Sigmoid colon (tissue), 7 donors: ENCODE data around the gene RGS17. TPM values are rescaled to one million over a fixed set of nuclear protein-coding genes. Genes with fewer than 3 reads are reported as not detected.

ENCODE experiments used
- DNase-seq: peaks from one replicate; pipeline ENCODE4 v3.0.0-alpha.2; 2019
- H3K27ac ChIP-seq, 4 donors: fragments of 200-600 bp; sonication (generic); one replicate each; pipeline ENCODE4 v1.5.1; 2016 to 2019; ENCODE audit warnings: mild to moderate bottlenecking in 1 of 4
- H3K27me3 ChIP-seq, 3 donors: fragments of 200-600 bp; sonication (generic); one replicate each; pipeline ENCODE4 v1.5.1; 2019; ENCODE audit warnings: mild to moderate bottlenecking in 1 of 3
- H3K36me3 ChIP-seq, 4 donors: fragments of 200-600 bp; sonication (generic); one replicate each; pipeline ENCODE4 v1.5.1; 2016 to 2019
- H3K4me1 ChIP-seq, 4 donors: fragments of 200-600 bp; sonication (generic); one replicate each; pipeline ENCODE4 v1.5.1; 2017 to 2019
- H3K4me3 ChIP-seq, 4 donors: fragments of 200-600 bp; sonication (generic); one replicate each; pipeline ENCODE4 v1.5.1; 2017 to 2019; ENCODE audit warnings: mild to moderate bottlenecking in 2 of 4, moderate library complexity in 1 of 4
- H3K9me3 ChIP-seq, 4 donors: fragments of 200-600 bp in 3 of 4; sonication (generic) in 3 of 4; one replicate each; pipeline versions ENCODE4 v1.5.1 to v1.6.1; 2013 to 2019
- CTCF ChIP-seq, 4 experiments: fragments of 450-650 bp in 3 of 4; fragments of 200-600 bp in 1 of 4; IDR thresholded peaks; one replicate each; pipeline ENCODE4 v1.5.1; 2016 to 2019; ENCODE audit warnings: antibody characterized with exemption in 4 of 4, mild to moderate bottlenecking in 3 of 4, moderate library complexity in 2 of 4
- EP300 ChIP-seq, 4 donors: sonication (generic); formaldehyde crosslinking; IDR thresholded peaks; one replicate each; pipeline ENCODE4 v1.6.1; 2017; ENCODE audit warnings: antibody characterized with exemption in 4 of 4
- POLR2A ChIP-seq, 2 donors: fragments of 450-650 bp; IDR thresholded peaks; one replicate each; pipeline ENCODE4 v1.6.1; 2016; ENCODE audit warnings: antibody characterized with exemption in 2 of 2, mild to moderate bottlenecking in 2 of 2, moderate library complexity in 2 of 2
- POLR2AphosphoS5 ChIP-seq, 4 donors: sonication (generic); formaldehyde crosslinking; IDR thresholded peaks; one replicate each; pipeline ENCODE4 v1.6.1; 2017; ENCODE audit warnings: antibody characterized with exemption in 4 of 4
- WGBS, 2 donors: extraction: QIAGEN DNeasy Blood & Tissue Kit; methylation state at CpG; one replicate each; pipeline ENCODE4 v1.1.7; 2013; 5-methylcytosine and 5-hydroxymethylcytosine counted together
- intact Hi-C: fragments of 100-400 bp; cut with DNase I; formaldehyde crosslinking; loops from one replicate; pipeline ENCODE4 v1.15.1; 2023
- polyA plus RNA-seq, 3 donors: library from polyadenylated mRNA; stranded (reverse); fragments of 200-250 nt; gene quantifications; one replicate each; pipeline ENCODE4 v1.2.3, GENCODE V29; 2013
- total RNA-seq, 4 donors: library from RNA; depleted of rRNA; stranded (reverse); fragments of >200 nt; gene quantifications; one replicate each; pipeline ENCODE4 v1.1.0, GENCODE V29; 2016
- donor health status: healthy with polysubstance abuse.
- donor health status: Bipolar disorder and iron deficiency.
- donor health status: healthy.

Gene RGS17
- total and polyA plus RNA-seq, 7 donors: 0.16 to 2.8 (median 0.41) TPM; not detected in 2

- TF ChIP-seq EP300 (IDR thresholded peaks at IDR 0.05) (no peak), POLR2AphosphoS5 (IDR thresholded peaks at IDR 0.05) (no peak), POLR2A (IDR thresholded peaks at IDR 0.05) (no peak), CTCF (IDR thresholded peaks at IDR 0.05) (no peak)
- DNase-seq: no peak
- H3K27me3 ChIP-seq: no peaks in the 10 kb centered on the region
- H3K36me3 ChIP-seq: no peaks in the 10 kb centered on the region
- intact Hi-C loops: no loop called here
- no peak overlapping the region for H3K27ac ChIP-seq
- WGBS, 2 donors: 23 to 73% methylated on average over 3 of the region's 3 CpGs
- H3K9me3 ChIP-seq: no peaks in the 10 kb centered on the region
- no peak overlapping the region for H3K4me3 ChIP-seq
- H3K4me1 ChIP-seq: no peaks in the 10 kb centered on the region
These were observed 87.4 kb downstream of the RGS17 start for GRCh38 chr6:153043719-153044118.

DNA sequence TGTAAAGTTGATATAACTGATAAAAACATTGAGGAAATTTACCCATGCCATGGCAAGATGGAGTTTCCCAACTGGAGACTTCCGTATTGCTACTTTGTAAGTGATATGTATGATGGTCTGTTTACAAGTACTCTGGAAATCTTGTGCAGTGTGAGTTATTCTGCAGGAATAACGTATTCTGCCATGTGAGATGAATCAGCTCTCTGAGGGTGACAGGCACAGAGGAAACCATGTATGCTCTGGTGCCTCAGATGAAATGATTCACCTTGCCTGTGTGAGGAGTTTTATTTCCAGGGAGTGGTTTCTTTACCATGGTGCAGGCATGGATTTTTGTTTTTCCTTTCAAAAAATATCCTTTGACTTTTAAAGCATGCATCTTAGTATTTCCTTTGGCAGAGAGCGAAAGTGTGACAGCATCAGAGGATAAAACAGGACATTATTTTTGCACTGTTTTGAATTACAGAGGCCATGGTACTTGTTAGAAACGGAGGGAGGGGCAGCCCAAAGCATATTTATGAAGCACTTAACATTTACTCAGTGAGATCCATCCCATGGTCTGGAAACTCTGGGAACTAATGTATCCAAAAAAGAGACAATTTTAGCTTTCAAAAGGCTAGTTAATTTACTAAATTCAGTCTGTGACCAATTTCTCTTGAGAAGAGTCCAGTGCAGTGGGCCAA, 92.6 kb downstream of the RGS17 start:
- H3K27ac ChIP-seq: no peak overlapping the region
- H3K4me1 ChIP-seq: no peaks in the 10 kb centered on the region
- no peak overlapping the region for H3K4me3 ChIP-seq
- no peaks in the 10 kb centered on the region for H3K36me3 ChIP-seq
- no peak for DNase-seq
- no peaks in the 10 kb centered on the region for H3K9me3 ChIP-seq
- intact Hi-C loops: no loop called here
- no peak for TF ChIP-seq EP300 (IDR thresholded peaks at IDR 0.05)
- TF ChIP-seq POLR2AphosphoS5 (IDR thresholded peaks at IDR 0.05): no peak
- TF ChIP-seq CTCF (IDR thresholded peaks at IDR 0.05): no peak
- no peak for TF ChIP-seq POLR2A (IDR thresholded peaks at IDR 0.05)
- H3K27me3 ChIP-seq: no peaks in the 10 kb centered on the region
- 73 to 90% methylated on average over 4 of the region's 4 CpGs for WGBS, 2 donors

DNA sequence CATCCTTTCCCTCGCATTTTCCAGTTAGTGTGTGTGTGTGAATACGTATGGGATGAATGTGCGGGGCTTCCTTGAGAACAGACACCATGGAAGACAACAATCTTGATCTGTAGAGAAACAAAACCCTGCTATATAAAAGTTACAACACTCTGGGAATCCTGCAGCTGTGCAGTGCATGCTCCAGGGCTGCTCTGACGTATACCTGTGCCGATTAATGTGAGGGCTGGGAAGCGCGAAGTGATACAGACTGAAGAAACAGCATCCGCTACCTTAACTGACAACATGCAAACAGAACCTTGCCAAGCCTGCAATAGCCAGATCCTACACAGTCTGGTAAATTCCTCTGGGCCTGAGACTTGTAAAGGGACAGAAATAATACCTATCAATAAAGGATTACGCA, 96.9 kb downstream of the RGS17 start:
- no peak overlapping the region for H3K27ac ChIP-seq
- no peaks in the 10 kb centered on the region for H3K4me1 ChIP-seq
- H3K9me3 ChIP-seq: no peaks in the 10 kb centered on the region
- H3K27me3 ChIP-seq: no peaks in the 10 kb centered on the region
- H3K4me3 ChIP-seq: no peak overlapping the region
- H3K36me3 ChIP-seq: no peaks in the 10 kb centered on the region
- intact Hi-C loops: no loop called here
- no peak for DNase-seq
- TF ChIP-seq CTCF (IDR thresholded peaks at IDR 0.05) (no peak), POLR2A (IDR thresholded peaks at IDR 0.05) (no peak), POLR2AphosphoS5 (IDR thresholded peaks at IDR 0.05) (no peak), EP300 (IDR thresholded peaks at IDR 0.05) (no peak)
- 97% methylated on average over 9 of the region's 9 CpGs for WGBS, 2 donors

GRCh38 chr6:153032255-153032882, 98.7 kb downstream of the RGS17 start:
- intact Hi-C loops: no loop called here
- Histone ChIP-seq H3K27ac (no peak overlapping the region), H3K4me1 (no peaks in the 10 kb centered on the region), H3K4me3 (no peak overlapping the region), H3K9me3 (no peaks in the 10 kb centered on the region), H3K27me3 (no peaks in the 10 kb centered on the region), H3K36me3 (no peaks in the 10 kb centered on the region)
- 67 to 73% methylated on average over 9 of the region's 9 CpGs for whole genome bisulfite sequencing, 2 donors
- no peak for DNase-seq
- TF ChIP-seq CTCF (IDR thresholded peaks at IDR 0.05) (peak in 1 of 4 experiments; percentile 7), POLR2A (IDR thresholded peaks at IDR 0.05) (no peak), POLR2AphosphoS5 (IDR thresholded peaks at IDR 0.05) (no peak), EP300 (IDR thresholded peaks at IDR 0.05) (no peak)
